Measurements from ENCODE around the gene ZNF750.

DNA sequence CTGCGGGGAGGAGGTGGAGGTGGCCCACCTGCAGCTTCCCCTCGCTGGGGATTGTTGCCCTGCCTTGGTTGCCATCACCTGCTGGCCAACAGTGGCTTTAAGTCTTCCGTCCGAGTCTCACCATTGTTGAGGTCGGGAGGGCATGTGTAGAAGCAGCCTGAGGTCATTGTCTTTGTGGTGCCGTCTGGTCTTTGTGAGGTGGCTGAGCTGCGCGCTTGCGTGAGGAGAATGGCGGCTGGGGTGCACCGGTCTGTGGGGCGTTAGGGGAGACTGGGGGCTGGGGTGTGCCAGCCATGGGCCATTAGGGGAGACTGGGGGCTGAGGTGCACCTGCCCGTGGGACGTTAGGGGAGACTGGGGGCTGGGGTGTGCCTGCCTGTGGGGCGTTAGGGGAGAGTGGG is 36.2 kb downstream of the ZNF750 start:
- TF ChIP-seq POLR2A (IDR thresholded peaks at IDR 0.05) = no peak
- TF ChIP-seq, protein P1, sequence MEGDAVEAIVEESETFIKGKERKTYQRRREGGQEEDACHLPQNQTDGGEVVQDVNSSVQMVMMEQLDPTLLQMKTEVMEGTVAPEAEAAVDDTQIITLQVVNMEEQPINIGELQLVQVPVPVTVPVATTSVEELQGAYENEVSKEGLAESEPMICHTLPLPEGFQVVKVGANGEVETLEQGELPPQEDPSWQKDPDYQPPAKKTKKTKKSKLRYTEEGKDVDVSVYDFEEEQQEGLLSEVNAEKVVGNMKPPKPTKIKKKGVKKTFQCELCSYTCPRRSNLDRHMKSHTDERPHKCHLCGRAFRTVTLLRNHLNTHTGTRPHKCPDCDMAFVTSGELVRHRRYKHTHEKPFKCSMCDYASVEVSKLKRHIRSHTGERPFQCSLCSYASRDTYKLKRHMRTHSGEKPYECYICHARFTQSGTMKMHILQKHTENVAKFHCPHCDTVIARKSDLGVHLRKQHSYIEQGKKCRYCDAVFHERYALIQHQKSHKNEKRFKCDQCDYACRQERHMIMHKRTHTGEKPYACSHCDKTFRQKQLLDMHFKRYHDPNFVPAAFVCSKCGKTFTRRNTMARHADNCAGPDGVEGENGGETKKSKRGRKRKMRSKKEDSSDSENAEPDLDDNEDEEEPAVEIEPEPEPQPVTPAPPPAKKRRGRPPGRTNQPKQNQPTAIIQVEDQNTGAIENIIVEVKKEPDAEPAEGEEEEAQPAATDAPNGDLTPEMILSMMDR (IDR thresholded peaks at IDR 0.05) = no peak

All from suprapubic skin (tissue), 3 donors.